GM10248 (cell line): ENCODE measurements around the gene PNKD.

ENCODE experiments used
- CTCF ChIA-PET: fragments of 300-600 bp; sonication (Branson Sonifier 250); formaldehyde crosslinking; extraction: SDS; loops from one replicate; lab custom pipeline; 2021; ENCODE audit warnings: antibody characterized with exemption; lab: Yijun Ruan, JAX
- POLR2A ChIA-PET: fragments of 350-650 bp; sonication (Branson Sonifier 250); formaldehyde crosslinking; extraction: SDS; loops from one replicate; lab custom pipeline; 2020; ENCODE audit warnings: antibody characterized with exemption; lab: Yijun Ruan, JAX
- DNase-seq: peaks from one replicate; pipeline ENCODE4 v3.0.0; 2012; ENCODE audit errors: extremely low spot score
- CTCF ChIP-seq: IDR thresholded peaks from 2 replicates; pipeline ENCODE4 v1.5.1; 2012; ENCODE audit warnings: mild to moderate bottlenecking, low read depth; ENCODE audit errors: extremely low read depth, missing control alignments, control extremely low read depth

The PNKD gene

GRCh38 chr2:218285604-218286003 is 15.3 kb downstream of the PNKD start:
- ChIA-PET POLR2A (no interaction called here), CTCF (interaction anchor here (1.2 to 7.9 kb wide), 7 partner anchors 10 to 111 kb away, joined by 3 to 115 read pairs (median 17); partner anchors contain the start of genes AAMP and PNKD)
- DNase-seq, result no peak
- no peak for TF ChIP-seq CTCF

GRCh38 chr2:218286570-218287459 is 16.5 kb downstream of the PNKD start:
- CTCF ChIA-PET, result interaction anchor here (0.8 to 7.9 kb wide), 11 partner anchors 9 to 362 kb away, joined by 3 to 115 read pairs (median 4); partner anchors contain the start of genes AAMP and PNKD
- POLR2A ChIA-PET, result interaction anchor here (0.6 to 1.6 kb wide), 4 partner anchors 10 to 1214 kb away, joined by 4 to 9 read pairs (median 5); partner anchors contain the start of genes AAMP and PNKD
- no peak for TF ChIP-seq CTCF
- DNase-seq, result peak; percentile 86

- no peak for TF ChIP-seq CTCF
- POLR2A ChIA-PET, result interaction anchor here (0.7 kb wide), 1 partner anchor 20 kb away, joined by 3 read pairs; the partner anchor contains the start of genes AAMP and PNKD
Measured at GRCh38 chr2:218289639-218290315, 19.5 kb downstream of the PNKD start.

DNA sequence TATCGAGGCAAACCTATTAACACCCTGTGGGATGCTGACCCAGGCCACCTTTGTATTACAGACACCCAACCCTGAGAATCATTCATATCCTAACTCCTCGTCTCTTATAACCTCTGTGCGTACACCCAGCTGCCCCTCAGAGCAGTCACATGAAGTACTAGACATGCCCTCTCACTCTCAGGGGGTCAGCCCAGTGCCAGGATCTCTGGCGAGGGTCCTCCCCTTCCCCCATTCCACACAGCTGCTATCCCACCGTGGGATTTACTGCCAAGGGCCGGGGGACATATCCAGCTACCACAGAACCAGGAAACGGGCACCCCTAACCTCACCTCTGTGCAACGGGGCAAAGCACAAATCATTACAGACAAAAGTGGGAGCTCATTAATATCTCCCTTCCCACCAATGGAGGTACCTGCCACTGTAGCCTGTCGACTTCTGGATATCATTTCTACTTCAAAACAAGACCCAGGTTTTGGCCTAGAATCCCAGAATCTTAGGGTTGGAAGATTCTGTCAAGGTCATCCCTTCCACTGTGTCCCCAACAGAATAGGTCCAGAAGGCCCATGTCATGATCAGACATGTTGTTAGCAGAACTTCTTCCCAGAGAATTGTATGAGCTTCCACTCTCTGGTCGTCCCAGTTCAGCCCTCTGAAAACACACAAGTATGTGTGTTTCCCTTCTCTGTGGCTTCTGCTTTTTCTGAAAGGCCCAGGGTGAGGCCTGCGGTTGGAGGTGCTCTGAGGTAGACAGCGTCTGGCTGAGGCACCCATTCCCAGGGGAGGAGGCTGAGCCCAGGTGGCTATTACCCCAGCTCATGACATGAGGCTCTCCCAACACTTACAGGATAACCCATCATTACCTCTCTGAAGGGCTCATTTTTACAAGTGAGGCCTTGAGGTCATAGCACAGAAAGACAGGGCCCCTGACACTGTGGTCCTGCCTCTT is 20.3 kb downstream of the PNKD start:
- DNase-seq, result peak; percentile 72
- POLR2A ChIA-PET, result interaction anchor here (0.7 kb wide), 1 partner anchor 20 kb away, joined by 3 read pairs; the partner anchor contains the start of genes AAMP and PNKD
- TF ChIP-seq CTCF, result no peak
- CTCF ChIA-PET, result interaction anchor here (0.8 to 5.0 kb wide), 14 partner anchors 9 to 452 kb away, joined by 3 to 42 read pairs (median 6); partner anchors contain the start of genes AAMP, CATIP and PNKD

More at GRCh38 chr2:218289639-218290315, 19.5 kb downstream of the PNKD start:
- DNase-seq, result no peak
- CTCF ChIA-PET, result interaction anchor here (0.8 to 5.0 kb wide), 10 partner anchors 10 to 398 kb away, joined by 3 to 42 read pairs (median 16); partner anchors contain the start of genes AAMP, CATIP and PNKD

DNA sequence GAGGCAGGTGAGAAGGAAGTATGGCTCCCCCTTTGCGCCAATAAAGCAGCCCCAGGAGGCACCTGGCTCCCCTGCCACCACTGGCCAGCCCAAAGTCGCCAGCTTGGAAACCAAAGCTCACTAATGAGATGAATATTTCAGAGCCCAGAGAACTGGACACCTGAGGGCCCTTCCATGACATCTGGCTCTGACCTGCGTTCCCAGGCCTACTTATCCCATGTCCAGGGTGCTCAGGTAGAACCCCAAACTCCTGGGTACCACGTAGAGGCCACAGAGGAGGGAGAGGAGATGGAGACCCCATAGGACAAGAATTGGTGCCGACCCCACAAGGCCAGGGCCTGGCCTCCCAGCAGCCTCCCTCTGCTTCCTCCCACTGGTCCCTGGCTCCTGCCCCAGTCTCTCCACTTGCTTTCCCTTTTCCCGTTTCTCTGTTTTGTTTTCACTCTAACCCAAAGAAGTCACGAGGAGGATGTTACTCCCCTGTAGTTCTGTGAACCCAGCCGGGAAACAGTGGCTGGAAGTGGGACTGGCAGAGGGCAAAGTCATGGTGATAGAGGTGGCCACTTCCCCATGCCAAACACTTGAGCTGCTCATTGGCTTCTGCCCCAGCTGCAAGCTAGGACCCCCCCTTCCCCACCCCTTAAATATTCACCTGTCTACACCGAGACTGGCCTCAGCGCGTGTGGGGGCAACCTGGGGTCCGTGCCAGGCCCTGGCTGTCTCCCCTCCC is 21.2 kb downstream of the PNKD start:
- no peak for TF ChIP-seq CTCF
- POLR2A ChIA-PET, result no interaction called here
- CTCF ChIA-PET, result interaction anchor here (0.9 to 5.0 kb wide), 14 partner anchors 8 to 452 kb away, joined by 3 to 42 read pairs (median 6); partner anchors contain the start of genes AAMP, CATIP and PNKD
- no peak for DNase-seq
